HG03139 (cell line): ENCODE data around the gene NME7.

ENCODE experiments used
- ATAC-seq: cut with Tn5 transposase; IDR thresholded peaks from one replicate; pipeline ENCODE4 v1.9.1; 2021; ENCODE audit not compliant: unreplicated experiment

The NME7 gene

GRCh38 chr1:169087876-169088275, 279.7 kb downstream of the NME7 start:
- no peak for ATAC-seq

- ATAC-seq = no peak
Measured at GRCh38 chr1:169086603-169087455, 280.8 kb downstream of the NME7 start.

GRCh38 chr1:169085911-169086310, 281.7 kb downstream of the NME7 start:
- no peak for ATAC-seq
